G401 (cell line): ENCODE data around the gene SPDEF. TPM values are rescaled to one million over a fixed set of nuclear protein-coding genes. Genes with fewer than 3 reads are reported as not detected.

Source experiments
- DNase-seq: peaks from one replicate; pipeline ENCODE4 v3.0.0-alpha.2; 2015; ENCODE audit warnings: low spot score
- in situ Hi-C: cut with HindIII; loops from 2 replicates; pipeline ENCODE4 v1.10.0; 2016; ENCODE audit warnings: low sequenced_read_pairs, mixed read lengths
- total RNA-seq: library from RNA; depleted of rRNA; stranded (reverse); fragments of >200 nt; shearing (Covaris generic); gene quantifications from 2 replicates; pipeline ENCODE4 v1.2.3, GENCODE V29; 2014

The SPDEF gene
- total RNA-seq, 1 experiment from 2014 or later: not detected

GRCh38 chr6:34534656-34535055 is 21.5 kb downstream of the SPDEF start:
- in situ Hi-C loops: no loop called here
- no peak for DNase-seq

- no peak for DNase-seq
- in situ Hi-C loops: no loop called here
Measured at GRCh38 chr6:34534146-34534545, 22.0 kb downstream of the SPDEF start.

GRCh38 chr6:34532230-34532629 is 23.9 kb downstream of the SPDEF start:
- DNase-seq: no peak
- in situ Hi-C loops: no loop called here

GRCh38 chr6:34531580-34532201 is 24.4 kb downstream of the SPDEF start:
- in situ Hi-C loops: no loop called here
- DNase-seq: no peak

- in situ Hi-C loops: no loop called here
- DNase-seq: no peak
Measured at GRCh38 chr6:34530753-34531365, 25.3 kb downstream of the SPDEF start.

GRCh38 chr6:34529665-34530327 is 26.3 kb downstream of the SPDEF start:
- in situ Hi-C loops: no loop called here
- DNase-seq: peak; percentile 84

GRCh38 chr6:34528996-34529664 is 27.0 kb downstream of the SPDEF start:
- in situ Hi-C loops: no loop called here
- no peak for DNase-seq

GRCh38 chr6:34527751-34528670 is 28.1 kb downstream of the SPDEF start:
- DNase-seq: no peak
- in situ Hi-C loops: no loop called here

GRCh38 chr6:34526992-34527728 is 29.0 kb downstream of the SPDEF start:
- peak; percentile 93 for DNase-seq
- in situ Hi-C loops: no loop called here

- no peak for DNase-seq
- in situ Hi-C loops: no loop called here
Measured at GRCh38 chr6:34526241-34526972, 29.7 kb downstream of the SPDEF start.

- DNase-seq: peak; percentile 67
- in situ Hi-C loops: no loop called here
Measured at GRCh38 chr6:34525431-34526175, 30.5 kb downstream of the SPDEF start.

GRCh38 chr6:34524971-34525370 is 31.2 kb downstream of the SPDEF start:
- DNase-seq: no peak
- in situ Hi-C loops: loop anchor here (25.0 kb wide), 1 partner anchor 87 kb away; no protein-coding TSS in a partner anchor

- in situ Hi-C loops: loop anchor here (25.0 kb wide), 1 partner anchor 88 kb away; no protein-coding TSS in a partner anchor
Measured at GRCh38 chr6:34524499-34524898, 31.6 kb downstream of the SPDEF start.

GRCh38 chr6:34523441-34524206 is 32.5 kb downstream of the SPDEF start:
- in situ Hi-C loops: loop anchor here (25.0 kb wide), 1 partner anchor 89 kb away; no protein-coding TSS in a partner anchor
- peak; percentile 57 for DNase-seq

More at GRCh38 chr6:34524499-34524898, 31.6 kb downstream of the SPDEF start:
- DNase-seq: no peak

DNA sequence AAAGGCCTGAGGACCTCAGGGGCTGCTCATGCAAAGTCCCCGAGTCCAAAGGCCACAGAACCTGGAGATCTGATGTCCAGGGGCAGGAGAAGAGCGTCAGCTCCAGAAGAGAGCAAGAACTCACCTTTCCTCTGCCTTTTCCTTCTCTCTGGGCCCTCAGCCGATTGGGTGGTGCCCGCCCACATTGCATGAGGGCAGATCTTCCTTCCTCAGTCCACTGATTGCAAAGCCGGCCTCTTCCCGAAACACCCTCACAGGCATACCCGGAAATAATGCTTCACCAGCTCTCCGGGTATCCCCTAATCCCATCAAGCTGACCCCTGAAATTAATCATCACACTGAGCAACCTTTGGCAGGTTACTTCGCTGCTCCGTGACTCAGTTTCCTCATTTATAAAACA is 33.4 kb downstream of the SPDEF start:
- DNase-seq: no peak
- in situ Hi-C loops: loop anchor here (25.0 kb wide), 1 partner anchor 90 kb away; no protein-coding TSS in a partner anchor
